ENCODE measurements around the gene NDUFS1.

Gene NDUFS1

DNA sequence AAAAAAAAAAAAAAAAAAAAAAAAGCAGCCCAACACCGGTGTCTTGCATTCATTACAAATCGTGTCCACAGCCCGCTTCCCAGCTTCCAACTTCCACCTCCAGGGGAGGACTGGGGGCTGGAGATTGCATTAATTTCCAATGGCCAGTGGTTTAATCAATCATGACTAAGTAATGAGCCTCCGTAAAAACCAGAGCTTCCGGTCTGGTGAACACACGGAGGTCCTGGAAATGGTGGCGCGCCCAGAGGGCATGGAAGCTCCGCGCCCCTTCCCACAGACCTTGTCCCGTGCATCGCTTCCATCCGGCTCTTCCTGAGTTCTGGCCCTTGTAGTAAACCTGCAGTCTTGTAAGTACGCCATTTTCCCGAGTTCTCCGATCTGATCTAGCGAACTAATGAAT is 44.1 kb upstream of the NDUFS1 start:
- no peak overlapping the region for H3K27ac ChIP-seq
- no peaks in the 10 kb centered on the region for H3K27me3 ChIP-seq (ENCODE audit: insufficient read depth, low read depth)
- no peak overlapping the region for H2AFZ ChIP-seq (ENCODE audit: low read depth)
- no peak overlapping the region for H3K4me2 ChIP-seq
- H3K9ac ChIP-seq, result no peak overlapping the region
- no peak overlapping the region for H3K4me3 ChIP-seq (IDR thresholded peaks at IDR 0.05; ENCODE audit: insufficient read depth, low read depth, low read length)
- no peaks in the 10 kb centered on the region for H4K20me1 ChIP-seq (ENCODE audit: insufficient read depth)
- no peaks in the 10 kb centered on the region for H3K36me3 ChIP-seq (ENCODE audit: insufficient read depth)
- H3K79me2 ChIP-seq (ENCODE audit: insufficient read depth, low read depth), result no peaks in the 10 kb centered on the region
- H3K4me1 ChIP-seq (ENCODE audit: low read depth, poor library complexity, severe bottlenecking), result peaks cover 4% of the 10 kb centered on the region
- TF ChIP-seq, protein P1, sequence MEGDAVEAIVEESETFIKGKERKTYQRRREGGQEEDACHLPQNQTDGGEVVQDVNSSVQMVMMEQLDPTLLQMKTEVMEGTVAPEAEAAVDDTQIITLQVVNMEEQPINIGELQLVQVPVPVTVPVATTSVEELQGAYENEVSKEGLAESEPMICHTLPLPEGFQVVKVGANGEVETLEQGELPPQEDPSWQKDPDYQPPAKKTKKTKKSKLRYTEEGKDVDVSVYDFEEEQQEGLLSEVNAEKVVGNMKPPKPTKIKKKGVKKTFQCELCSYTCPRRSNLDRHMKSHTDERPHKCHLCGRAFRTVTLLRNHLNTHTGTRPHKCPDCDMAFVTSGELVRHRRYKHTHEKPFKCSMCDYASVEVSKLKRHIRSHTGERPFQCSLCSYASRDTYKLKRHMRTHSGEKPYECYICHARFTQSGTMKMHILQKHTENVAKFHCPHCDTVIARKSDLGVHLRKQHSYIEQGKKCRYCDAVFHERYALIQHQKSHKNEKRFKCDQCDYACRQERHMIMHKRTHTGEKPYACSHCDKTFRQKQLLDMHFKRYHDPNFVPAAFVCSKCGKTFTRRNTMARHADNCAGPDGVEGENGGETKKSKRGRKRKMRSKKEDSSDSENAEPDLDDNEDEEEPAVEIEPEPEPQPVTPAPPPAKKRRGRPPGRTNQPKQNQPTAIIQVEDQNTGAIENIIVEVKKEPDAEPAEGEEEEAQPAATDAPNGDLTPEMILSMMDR (conservative IDR thresholded peaks at IDR 0.05; ENCODE audit: low read depth, low read length), result no peak

DNA sequence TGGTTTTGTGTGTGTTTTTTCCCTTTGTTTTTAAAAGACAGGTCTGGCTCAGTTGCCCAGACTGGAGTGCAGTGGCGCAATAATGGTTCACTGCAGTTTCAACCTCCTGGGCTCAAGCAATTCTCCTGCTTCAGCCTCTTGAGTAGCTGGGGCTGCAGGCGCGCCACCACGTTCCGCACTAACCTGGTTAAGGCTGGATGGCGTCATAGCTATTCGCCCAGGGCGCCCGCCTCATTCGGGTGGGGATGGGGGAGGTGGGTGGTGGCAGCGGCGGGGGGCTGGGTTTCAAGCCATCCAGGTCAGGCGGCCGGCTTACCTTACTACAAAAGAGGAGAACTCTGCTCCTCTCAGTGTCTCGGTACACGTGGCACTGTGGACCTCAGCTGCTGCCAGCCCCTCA is 43.2 kb upstream of the NDUFS1 start:
- H3K4me1 ChIP-seq (ENCODE audit: low read depth, poor library complexity, severe bottlenecking), result peaks cover 3% of the 10 kb centered on the region
- H3K79me2 ChIP-seq (ENCODE audit: insufficient read depth, low read depth), result no peaks in the 10 kb centered on the region
- H3K27ac ChIP-seq, result no peak overlapping the region
- H3K36me3 ChIP-seq (ENCODE audit: insufficient read depth), result no peaks in the 10 kb centered on the region
- H3K4me2 ChIP-seq, result no peak overlapping the region
- H3K27me3 ChIP-seq (ENCODE audit: insufficient read depth, low read depth), result no peaks in the 10 kb centered on the region
- no peak overlapping the region for H3K4me3 ChIP-seq (IDR thresholded peaks at IDR 0.05; ENCODE audit: insufficient read depth, low read depth, low read length)
- no peak overlapping the region for H2AFZ ChIP-seq (ENCODE audit: low read depth)
- no peak overlapping the region for H3K9ac ChIP-seq
- TF ChIP-seq, protein P1 (conservative IDR thresholded peaks at IDR 0.05; ENCODE audit: low read depth, low read length), result no peak
- H4K20me1 ChIP-seq (ENCODE audit: insufficient read depth), result no peaks in the 10 kb centered on the region

DNA sequence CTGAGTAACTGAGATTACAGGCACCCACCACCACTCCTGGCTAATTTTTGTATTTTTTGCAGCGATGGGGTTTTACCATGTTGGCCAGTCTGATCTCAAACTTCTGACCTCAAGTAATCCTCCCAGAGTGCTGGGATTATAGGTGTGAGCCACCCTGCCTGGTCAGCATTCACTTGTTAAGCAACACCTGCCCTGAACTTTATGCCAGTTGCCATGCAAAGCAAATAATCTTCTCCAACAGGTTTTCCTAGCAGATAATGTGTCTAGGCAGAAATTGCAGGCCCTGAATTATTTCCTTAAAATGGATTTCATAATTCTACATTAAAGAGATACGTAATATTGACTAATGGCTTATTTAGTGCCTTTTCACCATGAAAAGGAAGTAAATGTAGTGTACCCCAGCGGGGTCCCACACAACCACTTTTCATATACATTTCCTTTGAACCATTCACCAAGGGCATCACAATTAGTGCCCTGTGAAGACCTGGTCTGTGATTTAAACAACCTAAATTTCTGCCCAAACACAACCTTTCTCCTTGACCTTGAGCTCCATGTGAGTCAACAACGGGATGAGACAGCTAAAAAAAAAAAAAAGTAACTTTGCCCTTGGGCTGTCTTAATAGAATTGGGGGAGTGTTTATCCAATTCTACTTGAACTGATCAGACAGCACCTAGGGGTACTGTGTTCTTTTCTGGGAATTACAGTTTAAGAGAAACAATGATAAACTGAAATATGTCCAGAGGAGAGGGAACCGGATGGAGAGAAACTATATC is 42.0 kb upstream of the NDUFS1 start:
- Histone ChIP-seq H3K27me3 (ENCODE audit: insufficient read depth, low read depth) (no peaks in the 10 kb centered on the region), H3K27ac (no peak overlapping the region), H3K79me2 (ENCODE audit: insufficient read depth, low read depth) (no peaks in the 10 kb centered on the region), H3K4me2 (no peak overlapping the region), H3K9ac (no peak overlapping the region), H3K4me3 (IDR thresholded peaks at IDR 0.05; ENCODE audit: insufficient read depth, low read depth, low read length) (no peak overlapping the region), H2AFZ (ENCODE audit: low read depth) (no peak overlapping the region), H4K20me1 (ENCODE audit: insufficient read depth) (no peaks in the 10 kb centered on the region), H3K4me1 (ENCODE audit: low read depth, poor library complexity, severe bottlenecking) (no peaks in the 10 kb centered on the region), H3K36me3 (ENCODE audit: insufficient read depth) (no peaks in the 10 kb centered on the region)
- TF ChIP-seq, protein P1 (conservative IDR thresholded peaks at IDR 0.05; ENCODE audit: low read depth, low read length), result no peak

DNA sequence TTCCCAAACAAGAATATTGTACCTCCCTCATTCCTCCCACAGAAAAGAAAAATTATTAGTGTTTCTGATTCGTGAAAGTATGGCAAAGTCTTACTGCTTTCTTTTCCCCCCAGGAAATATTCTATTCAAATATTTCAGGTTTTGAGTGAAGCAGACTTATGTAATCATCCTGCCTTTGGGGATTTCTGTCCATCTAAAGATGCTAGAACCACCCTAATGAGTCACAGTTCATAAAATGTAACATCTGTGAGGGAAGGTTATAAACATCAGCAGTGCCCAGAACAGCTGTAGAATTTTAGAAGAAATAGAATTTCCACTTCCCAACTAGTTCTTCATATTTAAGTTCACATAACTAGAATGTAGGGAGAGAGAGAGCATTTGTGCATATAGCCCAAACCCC is 39.4 kb upstream of the NDUFS1 start:
- Histone ChIP-seq H4K20me1 (ENCODE audit: insufficient read depth) (no peaks in the 10 kb centered on the region), H3K27ac (no peak overlapping the region), H3K27me3 (ENCODE audit: insufficient read depth, low read depth) (no peaks in the 10 kb centered on the region), H3K9ac (no peak overlapping the region), H3K4me2 (no peak overlapping the region), H3K4me1 (ENCODE audit: low read depth, poor library complexity, severe bottlenecking) (no peaks in the 10 kb centered on the region), H3K4me3 (IDR thresholded peaks at IDR 0.05; ENCODE audit: insufficient read depth, low read depth, low read length) (no peak overlapping the region), H2AFZ (ENCODE audit: low read depth) (no peak overlapping the region), H3K79me2 (ENCODE audit: insufficient read depth, low read depth) (no peaks in the 10 kb centered on the region), H3K36me3 (ENCODE audit: insufficient read depth) (no peaks in the 10 kb centered on the region)
- TF ChIP-seq, protein P1 (conservative IDR thresholded peaks at IDR 0.05; ENCODE audit: low read depth, low read length), result no peak
